ENCODE measurements around the gene CHTF18. TPM values are rescaled to one million over a fixed set of nuclear protein-coding genes. Genes with fewer than 3 reads are reported as not detected.

The CHTF18 gene
- total RNA-seq, 1 experiment from 2014 or later, result 120 TPM

DNA sequence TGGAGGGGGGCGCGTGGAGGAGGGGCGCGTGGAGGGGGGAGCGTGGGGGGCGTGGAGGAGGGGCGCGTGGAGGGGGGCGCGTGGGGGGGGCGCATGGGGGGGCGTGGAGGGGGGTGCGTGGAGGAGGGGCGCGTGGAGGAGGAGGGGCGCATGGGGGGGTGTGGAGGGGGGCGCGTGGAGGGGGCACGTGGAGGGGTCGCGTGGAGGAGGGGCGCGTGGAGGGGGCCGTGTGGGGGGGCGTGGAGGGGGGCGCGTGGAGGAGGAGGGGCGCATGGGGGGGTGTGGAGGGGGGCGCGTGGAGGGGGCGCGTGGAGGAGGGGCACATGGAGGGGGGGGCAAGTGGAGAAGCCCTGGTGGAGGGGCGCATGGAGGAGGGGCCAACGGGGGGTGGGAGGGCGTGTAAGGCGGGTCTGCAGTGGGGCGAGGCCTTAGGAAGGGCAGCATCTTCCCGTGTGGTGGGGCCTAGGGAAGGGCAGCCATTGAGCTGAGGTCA is 20.6 kb upstream of the CHTF18 start:
- Mint-ChIP-seq H3K4me3 (no peak overlapping the region), H3K9me3 (no peaks in the 10 kb centered on the region; a peak in 1 of 5 replicates), H3K27ac (no peak overlapping the region), H3K27me3 (ENCODE audit: low read depth) (peaks cover 5% of the 10 kb centered on the region), H3K4me1 (peaks cover 0 to 3% of the 10 kb centered on the region in 2 experiments; a peak in 1 of 4 replicates), H3K36me3 (ENCODE audit: insufficient read depth in 1 of 3, low read depth in 3 of 3) (no peaks in the 10 kb centered on the region)
- Histone ChIP-seq H4K8ac (replicated peaks; ENCODE audit: insufficient read length, low read depth, low read length) (no peak overlapping the region), H3K56ac (ENCODE audit: insufficient read length, low read depth, low read length) (no peak overlapping the region), H3K4me1 (ENCODE audit: insufficient read depth, low read length) (no peaks in the 10 kb centered on the region), H4K5ac (ENCODE audit: insufficient read length, low read depth, low read length) (no peak overlapping the region), H2BK12ac (ENCODE audit: insufficient read length, low read depth, low read length) (no peak overlapping the region), H3K18ac (ENCODE audit: insufficient read length, low read depth, low read length) (no peak overlapping the region), H3K14ac (ENCODE audit: insufficient read depth, low read length) (no peak overlapping the region), H2BK120ac (ENCODE audit: low read depth, low read length, poor library complexity, severe bottlenecking) (no peak overlapping the region), H3K4me2 (ENCODE audit: insufficient read depth, insufficient read length, low read length) (no peak overlapping the region), H3T11ph (ENCODE audit: low read length) (no peak overlapping the region), H4K20me1 (ENCODE audit: control insufficient read depth, insufficient read depth, insufficient read length) (no peaks in the 10 kb centered on the region), H2BK15ac (ENCODE audit: low read depth, low read length) (no peak overlapping the region), H3K27ac (ENCODE audit: insufficient read length, low read depth, low read length) (no peak overlapping the region), H3K79me2 (ENCODE audit: insufficient read depth, low read length) (no peaks in the 10 kb centered on the region), H3K4ac (ENCODE audit: low read depth, low read length) (no peak overlapping the region), H3K9me3 (ENCODE audit: control insufficient read depth, low read depth, low read length) (no peaks in the 10 kb centered on the region), H3K23me2 (ENCODE audit: insufficient read length, low read depth, low read length, poor library complexity, severe bottlenecking) (no peaks in the 10 kb centered on the region), H2BK5ac (ENCODE audit: insufficient read length, low read length) (no peak overlapping the region), H2AK5ac (ENCODE audit: insufficient read length, low read length) (no peak overlapping the region), H3K23ac (ENCODE audit: insufficient read length, low read depth, low read length) (no peak overlapping the region), H3K27me3 (ENCODE audit: insufficient read depth, low read length) (no peaks in the 10 kb centered on the region), H3K79me1 (ENCODE audit: insufficient read depth, low read depth, low read length, poor library complexity, severe bottlenecking) (no peaks in the 10 kb centered on the region), H2AFZ (ENCODE audit: low read length) (no peak overlapping the region), H2BK20ac (ENCODE audit: low read depth, low read length, poor library complexity, severe bottlenecking) (no peak overlapping the region), H4K91ac (ENCODE audit: insufficient read length, low read depth, low read length) (no peak overlapping the region), H3K9ac (ENCODE audit: extremely low read depth, insufficient read length, low read length) (no peak overlapping the region)
- DNase-seq, result no peak
- TF ChIP-seq, protein P1, sequence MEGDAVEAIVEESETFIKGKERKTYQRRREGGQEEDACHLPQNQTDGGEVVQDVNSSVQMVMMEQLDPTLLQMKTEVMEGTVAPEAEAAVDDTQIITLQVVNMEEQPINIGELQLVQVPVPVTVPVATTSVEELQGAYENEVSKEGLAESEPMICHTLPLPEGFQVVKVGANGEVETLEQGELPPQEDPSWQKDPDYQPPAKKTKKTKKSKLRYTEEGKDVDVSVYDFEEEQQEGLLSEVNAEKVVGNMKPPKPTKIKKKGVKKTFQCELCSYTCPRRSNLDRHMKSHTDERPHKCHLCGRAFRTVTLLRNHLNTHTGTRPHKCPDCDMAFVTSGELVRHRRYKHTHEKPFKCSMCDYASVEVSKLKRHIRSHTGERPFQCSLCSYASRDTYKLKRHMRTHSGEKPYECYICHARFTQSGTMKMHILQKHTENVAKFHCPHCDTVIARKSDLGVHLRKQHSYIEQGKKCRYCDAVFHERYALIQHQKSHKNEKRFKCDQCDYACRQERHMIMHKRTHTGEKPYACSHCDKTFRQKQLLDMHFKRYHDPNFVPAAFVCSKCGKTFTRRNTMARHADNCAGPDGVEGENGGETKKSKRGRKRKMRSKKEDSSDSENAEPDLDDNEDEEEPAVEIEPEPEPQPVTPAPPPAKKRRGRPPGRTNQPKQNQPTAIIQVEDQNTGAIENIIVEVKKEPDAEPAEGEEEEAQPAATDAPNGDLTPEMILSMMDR (conservative IDR thresholded peaks at IDR 0.05), result no peak
- no CpG with 5 or more reads among the region's 38 CpGs for WGBS (ENCODE audit: extremely low coverage, insufficient read length, low lambda C conversion rate)
